ENCODE results near the gene MAP3K9.

MAP3K9 gene

GRCh38 chr14:70780396-70781075 is 28.8 kb downstream of the MAP3K9 start:
- peak; percentile 17 to 25 for DNase-seq

- DNase-seq = no peak
Observed at GRCh38 chr14:70779667-70780066, 29.6 kb downstream of the MAP3K9 start.

GRCh38 chr14:70776197-70776596 is 33.1 kb downstream of the MAP3K9 start:
- no peak for DNase-seq

- DNase-seq = no peak
Observed at GRCh38 chr14:70773182-70773862, 36.0 kb downstream of the MAP3K9 start.

GRCh38 chr14:70771781-70772212 is 37.5 kb downstream of the MAP3K9 start:
- DNase-seq = no peak

- DNase-seq = no peak
Observed at GRCh38 chr14:70770490-70770889, 38.8 kb downstream of the MAP3K9 start.

- no peak for DNase-seq
Observed at GRCh38 chr14:70759398-70759797, 49.9 kb downstream of the MAP3K9 start.

GRCh38 chr14:70755655-70756054 is 53.7 kb downstream of the MAP3K9 start:
- no peak for DNase-seq

GRCh38 chr14:70754991-70755390 is 54.3 kb downstream of the MAP3K9 start:
- no peak for DNase-seq

GRCh38 chr14:70753518-70753953 is 55.8 kb downstream of the MAP3K9 start:
- DNase-seq = no peak

- DNase-seq = no peak
Observed at GRCh38 chr14:70748422-70748821, 60.9 kb downstream of the MAP3K9 start.

GRCh38 chr14:70744641-70745040 is 64.7 kb downstream of the MAP3K9 start:
- no peak for DNase-seq

- DNase-seq = no peak
Observed at GRCh38 chr14:70742316-70742715, 67.0 kb downstream of the MAP3K9 start.

GRCh38 chr14:70741482-70741881 is 67.8 kb downstream of the MAP3K9 start:
- no peak for DNase-seq

GRCh38 chr14:70735043-70735442 is 74.3 kb downstream of the MAP3K9 start:
- DNase-seq = no peak

GRCh38 chr14:70731447-70732239 is 77.7 kb downstream of the MAP3K9 start:
- no peak for DNase-seq

GRCh38 chr14:70730393-70730792 is 78.9 kb downstream of the MAP3K9 start:
- DNase-seq = no peak

- DNase-seq = no peak
Observed at GRCh38 chr14:70726651-70727375, 82.5 kb downstream of the MAP3K9 start.

GRCh38 chr14:70724944-70725343 is 84.4 kb downstream of the MAP3K9 start:
- DNase-seq = no peak

GRCh38 chr14:70724110-70724509 is 85.2 kb downstream of the MAP3K9 start:
- no peak for DNase-seq

GRCh38 chr14:70723276-70723675 is 86.0 kb downstream of the MAP3K9 start:
- DNase-seq = no peak

GRCh38 chr14:70722418-70722817 is 86.9 kb downstream of the MAP3K9 start:
- DNase-seq = no peak

GRCh38 chr14:70721542-70721941 is 87.8 kb downstream of the MAP3K9 start:
- no peak for DNase-seq
